Ovary (tissue), 3 donors: ENCODE measurements around the gene ANKS1B.

Experiments used
- EP300 ChIP-seq: sonication (generic); formaldehyde crosslinking; IDR thresholded peaks from one replicate; pipeline ENCODE4 v1.6.1; 2017; ENCODE audit warnings: antibody characterized with exemption
- POLR2A ChIP-seq: fragments of 450-650 bp; IDR thresholded peaks from one replicate; pipeline ENCODE4 v1.6.1; 2017; ENCODE audit warnings: antibody characterized with exemption, mild to moderate bottlenecking, moderate library complexity
- TF ChIP-seq, protein P1 (sequence below), 3 donors: fragments of 450-650 bp in 2 of 3; fragments of 200-600 bp in 1 of 3; IDR thresholded peaks; one replicate each; pipeline versions ENCODE4 v1.5.1 to v1.8.0; 2016 to 2022; ENCODE audit warnings: antibody characterized with exemption in 3 of 3, mild to moderate bottlenecking in 1 of 3
- donor health status: DM: no; HTN: no; CAD: no.

- no peak for TF ChIP-seq POLR2A
- TF ChIP-seq, protein P1, sequence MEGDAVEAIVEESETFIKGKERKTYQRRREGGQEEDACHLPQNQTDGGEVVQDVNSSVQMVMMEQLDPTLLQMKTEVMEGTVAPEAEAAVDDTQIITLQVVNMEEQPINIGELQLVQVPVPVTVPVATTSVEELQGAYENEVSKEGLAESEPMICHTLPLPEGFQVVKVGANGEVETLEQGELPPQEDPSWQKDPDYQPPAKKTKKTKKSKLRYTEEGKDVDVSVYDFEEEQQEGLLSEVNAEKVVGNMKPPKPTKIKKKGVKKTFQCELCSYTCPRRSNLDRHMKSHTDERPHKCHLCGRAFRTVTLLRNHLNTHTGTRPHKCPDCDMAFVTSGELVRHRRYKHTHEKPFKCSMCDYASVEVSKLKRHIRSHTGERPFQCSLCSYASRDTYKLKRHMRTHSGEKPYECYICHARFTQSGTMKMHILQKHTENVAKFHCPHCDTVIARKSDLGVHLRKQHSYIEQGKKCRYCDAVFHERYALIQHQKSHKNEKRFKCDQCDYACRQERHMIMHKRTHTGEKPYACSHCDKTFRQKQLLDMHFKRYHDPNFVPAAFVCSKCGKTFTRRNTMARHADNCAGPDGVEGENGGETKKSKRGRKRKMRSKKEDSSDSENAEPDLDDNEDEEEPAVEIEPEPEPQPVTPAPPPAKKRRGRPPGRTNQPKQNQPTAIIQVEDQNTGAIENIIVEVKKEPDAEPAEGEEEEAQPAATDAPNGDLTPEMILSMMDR (IDR thresholded peaks at IDR 0.05) = no peak
- TF ChIP-seq EP300 = no peak
These were observed 180.0 kb downstream of the ANKS1B start for GRCh38 chr12:99804715-99805114.
